Measurements from ENCODE around the gene SMG5. TPM values are rescaled to one million over a fixed set of nuclear protein-coding genes. Genes with fewer than 3 reads are reported as not detected.

SMG5 gene
- total and polyA plus RNA-seq, 2 experiments from 2014 or later, result 54.9 to 65.9 TPM

- DNase-seq (ENCODE audit: low spot score), result no peak
- Histone ChIP-seq H2AFZ (no peak overlapping the region), H3K27me3 (no peaks in the 10 kb centered on the region), H4K20me1 (ENCODE audit: insufficient read depth, poor library complexity, severe bottlenecking) (no peaks in the 10 kb centered on the region), H3K4me1 (ENCODE audit: insufficient read depth) (no peaks in the 10 kb centered on the region), H3K36me3 (replicated peaks; ENCODE audit: insufficient read depth, low read depth) (no peaks in the 10 kb centered on the region), H3K9me3 (ENCODE audit: low read depth) (no peaks in the 10 kb centered on the region), H3K9me2 (replicated peaks; ENCODE audit: insufficient read depth) (no peaks in the 10 kb centered on the region), H3K4me2 (no peak overlapping the region), H3K79me2 (no peaks in the 10 kb centered on the region), H3K27ac (peak overlapping the region; percentile 61), H3K4me3 (no peak overlapping the region)
- 83% methylated on average over 5 of the region's 5 CpGs for WGBS (ENCODE audit: low lambda C conversion rate, missing lambda C conversion rate)
- TF ChIP-seq EZH2 (IDR thresholded peaks at IDR 0.05; ENCODE audit: borderline replicate concordance) (no peak), EZH2phosphoT487 (IDR thresholded peaks at IDR 0.05; ENCODE audit: low read depth, severe bottlenecking, unreplicated experiment) (no peak)
- TF ChIP-seq, protein P1, sequence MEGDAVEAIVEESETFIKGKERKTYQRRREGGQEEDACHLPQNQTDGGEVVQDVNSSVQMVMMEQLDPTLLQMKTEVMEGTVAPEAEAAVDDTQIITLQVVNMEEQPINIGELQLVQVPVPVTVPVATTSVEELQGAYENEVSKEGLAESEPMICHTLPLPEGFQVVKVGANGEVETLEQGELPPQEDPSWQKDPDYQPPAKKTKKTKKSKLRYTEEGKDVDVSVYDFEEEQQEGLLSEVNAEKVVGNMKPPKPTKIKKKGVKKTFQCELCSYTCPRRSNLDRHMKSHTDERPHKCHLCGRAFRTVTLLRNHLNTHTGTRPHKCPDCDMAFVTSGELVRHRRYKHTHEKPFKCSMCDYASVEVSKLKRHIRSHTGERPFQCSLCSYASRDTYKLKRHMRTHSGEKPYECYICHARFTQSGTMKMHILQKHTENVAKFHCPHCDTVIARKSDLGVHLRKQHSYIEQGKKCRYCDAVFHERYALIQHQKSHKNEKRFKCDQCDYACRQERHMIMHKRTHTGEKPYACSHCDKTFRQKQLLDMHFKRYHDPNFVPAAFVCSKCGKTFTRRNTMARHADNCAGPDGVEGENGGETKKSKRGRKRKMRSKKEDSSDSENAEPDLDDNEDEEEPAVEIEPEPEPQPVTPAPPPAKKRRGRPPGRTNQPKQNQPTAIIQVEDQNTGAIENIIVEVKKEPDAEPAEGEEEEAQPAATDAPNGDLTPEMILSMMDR (IDR thresholded peaks at IDR 0.05; ENCODE audit: poor library complexity), result no peak
These were observed 49.0 kb downstream of the SMG5 start for GRCh38 chr1:156233426-156234127.

DNA sequence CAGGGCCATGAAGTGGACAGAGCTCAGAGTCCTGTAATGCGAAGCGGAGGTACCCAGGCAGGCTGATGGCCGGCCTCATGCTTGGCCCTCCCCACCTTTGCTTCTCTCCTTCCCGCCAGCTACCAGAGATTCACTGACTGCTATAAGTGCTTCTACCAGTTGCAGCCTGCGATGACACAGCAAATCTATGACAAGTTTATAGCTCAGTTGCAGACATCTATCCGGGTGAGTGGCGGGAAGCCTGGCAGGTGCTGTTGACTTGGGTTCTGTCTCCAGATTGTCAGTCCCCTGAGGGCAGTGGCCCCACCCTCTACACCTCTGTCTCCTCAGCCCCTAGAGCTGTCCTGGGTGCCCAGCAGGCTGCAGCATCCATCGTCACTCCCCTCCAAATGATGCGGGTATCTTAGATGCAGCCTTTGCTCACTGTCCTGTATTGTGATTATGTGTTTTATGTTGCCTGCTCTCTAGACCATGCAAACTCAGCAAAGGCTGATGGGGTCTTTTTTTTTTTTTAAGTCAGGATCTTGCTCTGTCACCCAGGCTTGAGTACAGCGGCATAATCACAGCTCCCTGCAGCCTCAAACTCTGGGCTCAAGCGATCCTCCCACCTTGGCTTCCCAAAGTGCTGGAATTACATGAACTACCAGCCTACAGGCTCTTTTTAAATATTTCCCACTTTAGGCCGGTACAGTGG, 50.3 kb downstream of the SMG5 start:
- no peaks in the 10 kb centered on the region for H3K9me2 ChIP-seq (replicated peaks; ENCODE audit: insufficient read depth)
- WGBS (ENCODE audit: low lambda C conversion rate, missing lambda C conversion rate), result 91% methylated on average over 12 of the region's 12 CpGs
- H3K79me2 ChIP-seq, result no peaks in the 10 kb centered on the region
- H3K36me3 ChIP-seq (replicated peaks; ENCODE audit: insufficient read depth, low read depth), result no peaks in the 10 kb centered on the region
- no peak for TF ChIP-seq EZH2 (IDR thresholded peaks at IDR 0.05; ENCODE audit: borderline replicate concordance)
- TF ChIP-seq, protein P1 (IDR thresholded peaks at IDR 0.05; ENCODE audit: poor library complexity), result no peak
- no peak for TF ChIP-seq EZH2phosphoT487 (IDR thresholded peaks at IDR 0.05; ENCODE audit: low read depth, severe bottlenecking, unreplicated experiment)
- H4K20me1 ChIP-seq (ENCODE audit: insufficient read depth, poor library complexity, severe bottlenecking), result no peaks in the 10 kb centered on the region
- H3K27me3 ChIP-seq, result no peaks in the 10 kb centered on the region
- no peak overlapping the region for H2AFZ ChIP-seq
- no peaks in the 10 kb centered on the region for H3K4me1 ChIP-seq (ENCODE audit: insufficient read depth)
- H3K9me3 ChIP-seq (ENCODE audit: low read depth), result no peaks in the 10 kb centered on the region
- H3K27ac ChIP-seq, result no peak overlapping the region
- H3K4me2 ChIP-seq, result no peak overlapping the region
- no peak overlapping the region for H3K4me3 ChIP-seq
- no peak for DNase-seq (ENCODE audit: low spot score)

GRCh38 chr1:156230473-156230837, 52.2 kb downstream of the SMG5 start:
- Histone ChIP-seq H3K27me3 (no peaks in the 10 kb centered on the region), H3K4me1 (ENCODE audit: insufficient read depth) (no peaks in the 10 kb centered on the region), H4K20me1 (ENCODE audit: insufficient read depth, poor library complexity, severe bottlenecking) (no peaks in the 10 kb centered on the region), H3K36me3 (replicated peaks; ENCODE audit: insufficient read depth, low read depth) (no peaks in the 10 kb centered on the region), H3K27ac (no peak overlapping the region), H3K4me2 (no peak overlapping the region), H3K9me3 (ENCODE audit: low read depth) (no peaks in the 10 kb centered on the region), H2AFZ (no peak overlapping the region), H3K4me3 (no peak overlapping the region), H3K79me2 (peaks cover 3% of the 10 kb centered on the region), H3K9me2 (replicated peaks; ENCODE audit: insufficient read depth) (no peaks in the 10 kb centered on the region)
- DNase-seq (ENCODE audit: low spot score), result no peak
- 88% methylated on average over 1 of the region's 1 CpG for WGBS (ENCODE audit: low lambda C conversion rate, missing lambda C conversion rate)
- no peak for TF ChIP-seq EZH2phosphoT487 (IDR thresholded peaks at IDR 0.05; ENCODE audit: low read depth, severe bottlenecking, unreplicated experiment)
- no peak for TF ChIP-seq EZH2 (IDR thresholded peaks at IDR 0.05; ENCODE audit: borderline replicate concordance)
- TF ChIP-seq, protein P1 (IDR thresholded peaks at IDR 0.05; ENCODE audit: poor library complexity), result no peak
